Activated CD4-positive, CD25-positive, alpha-beta regulatory T cell (primary cell): ENCODE results near the gene AQP12A.
"Not testable (repeated sequence)": the region's sequence is repeated elsewhere in the genome, so short reads cannot be mapped to it uniquely, and the experiment has no call there.

ENCODE experiments used
- DNase-seq, 4 experiments: peaks; one replicate each; lab custom pipeline; 2025; lab: John Stamatoyannopoulos, UW

Gene AQP12A

DNA sequence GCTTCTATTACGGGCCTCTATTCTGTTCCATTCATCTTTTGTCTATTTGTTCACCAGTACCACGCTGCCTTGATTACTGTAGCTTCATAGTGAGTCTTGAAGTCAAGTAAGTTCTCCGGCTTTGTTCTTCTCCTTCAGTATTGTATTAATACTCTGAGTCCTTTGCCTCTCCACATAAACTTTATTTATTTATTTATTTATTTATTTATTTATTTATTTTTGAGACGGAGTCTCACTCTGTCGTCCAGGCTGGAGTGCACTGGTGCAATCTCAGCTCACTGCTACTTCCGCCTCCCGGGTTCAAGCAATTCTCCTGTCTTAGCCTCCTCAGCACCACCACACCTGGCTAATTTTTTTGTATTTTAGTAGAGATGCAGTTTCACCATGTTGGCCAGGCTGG lies 31.8 kb upstream of the AQP12A start:
- not testable (repeated sequence) for DNase-seq

DNA sequence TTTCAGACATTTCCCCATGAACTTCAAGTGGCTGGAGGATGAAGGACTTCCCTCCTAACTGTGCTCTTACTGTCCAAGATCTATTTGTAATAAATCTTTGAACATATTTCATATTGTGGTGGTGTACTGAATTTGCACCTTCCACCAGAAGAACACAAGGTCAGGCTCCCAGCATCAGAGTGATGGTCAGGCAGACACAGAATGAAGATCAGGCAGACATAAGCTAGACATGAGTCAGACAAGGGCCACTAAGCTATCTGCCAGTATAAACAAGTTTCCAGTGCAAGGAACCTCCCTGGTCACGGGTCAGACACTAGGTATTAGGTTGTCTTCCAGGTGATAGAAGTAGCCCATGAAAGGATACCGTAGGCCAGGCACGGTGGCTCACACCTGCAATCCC lies 29.0 kb upstream of the AQP12A start:
- DNase-seq: no peak

DNA sequence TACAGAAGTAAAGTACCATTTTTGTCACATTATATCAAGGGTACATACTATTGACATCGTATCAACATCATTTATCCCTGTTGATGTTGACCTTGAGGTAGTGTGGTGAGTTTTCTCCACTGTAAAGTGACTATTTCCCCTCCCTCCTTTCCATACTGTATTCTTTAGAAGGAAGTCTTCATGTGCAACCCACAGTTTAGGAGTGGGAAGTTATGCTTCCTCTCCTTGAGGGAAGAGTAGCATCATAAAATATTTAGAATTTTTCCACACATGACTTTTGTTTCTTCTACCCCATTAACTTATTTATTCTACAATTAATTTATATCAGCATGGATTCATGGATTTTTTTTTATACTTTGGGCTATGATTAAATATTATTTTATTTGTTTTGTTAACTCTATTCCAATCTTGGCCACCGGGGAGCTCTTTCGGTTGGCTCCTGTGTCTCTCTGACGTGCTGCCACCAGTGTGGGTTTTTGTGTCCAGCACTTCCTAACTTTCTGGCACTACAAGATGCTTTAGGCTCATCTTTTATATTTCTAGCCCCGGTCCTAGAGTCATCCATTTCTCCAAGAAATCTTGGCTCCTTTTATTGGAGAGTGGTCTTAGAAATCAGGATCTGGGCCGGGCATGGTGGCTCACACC lies 28.0 kb upstream of the AQP12A start:
- DNase-seq: no peak

DNA sequence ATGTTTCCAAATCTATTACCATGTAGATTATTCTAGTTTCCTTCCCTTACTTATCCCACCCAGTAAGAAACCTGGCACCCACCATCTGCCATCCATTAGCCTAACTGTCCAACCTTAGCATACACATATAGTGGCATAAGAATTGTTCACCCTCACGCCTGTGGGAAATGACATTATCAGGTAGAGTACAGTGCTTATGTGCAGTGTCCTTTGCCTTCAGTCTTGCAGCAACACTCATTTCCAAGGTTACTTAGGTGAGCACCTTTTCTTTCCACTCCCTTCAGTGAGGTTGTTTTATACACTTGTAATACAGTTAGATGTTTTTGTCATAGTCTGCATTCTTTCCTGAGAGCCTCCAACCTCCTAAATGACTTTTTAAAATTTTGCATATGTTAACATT lies 27.0 kb upstream of the AQP12A start:
- no peak for DNase-seq

DNA sequence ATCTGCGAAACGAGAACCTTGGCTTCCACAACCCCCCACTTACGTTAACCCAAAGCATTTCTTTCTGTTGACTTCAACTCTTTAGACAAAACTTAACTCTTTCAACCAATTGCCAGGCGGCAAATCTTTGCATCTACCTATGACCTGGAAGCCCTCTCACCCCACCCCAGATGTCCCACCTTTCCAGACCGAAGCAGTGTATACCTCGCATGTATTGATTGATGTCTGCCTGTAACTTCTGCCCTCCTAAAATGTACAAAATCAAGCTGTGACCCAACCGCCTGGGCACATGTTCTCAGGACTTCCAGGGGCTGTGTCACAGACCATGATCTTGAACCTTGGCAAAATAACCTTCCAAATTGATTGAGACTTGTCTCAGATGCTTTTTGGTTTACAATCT lies 21.3 kb upstream of the AQP12A start:
- DNase-seq: no peak

DNA sequence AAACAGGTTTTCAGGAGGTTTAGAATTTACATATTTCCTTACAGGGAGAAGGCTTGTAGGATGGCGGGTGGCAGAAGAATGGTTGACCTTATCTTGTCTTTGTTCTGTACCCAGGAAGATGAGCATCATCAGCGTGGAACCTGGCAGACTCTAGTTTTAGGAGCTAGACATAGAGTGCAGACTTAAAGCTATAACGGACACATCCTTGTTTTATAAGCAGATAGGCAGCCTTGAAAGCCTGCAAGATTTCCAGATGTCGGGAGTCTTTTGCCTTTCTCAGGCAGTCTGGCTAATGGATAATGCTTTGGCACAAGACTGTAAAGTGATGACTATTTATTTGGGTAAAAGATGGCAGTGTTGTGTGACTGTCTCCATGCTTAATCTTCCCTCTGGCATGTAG lies 20.7 kb upstream of the AQP12A start:
- no peak for DNase-seq

DNA sequence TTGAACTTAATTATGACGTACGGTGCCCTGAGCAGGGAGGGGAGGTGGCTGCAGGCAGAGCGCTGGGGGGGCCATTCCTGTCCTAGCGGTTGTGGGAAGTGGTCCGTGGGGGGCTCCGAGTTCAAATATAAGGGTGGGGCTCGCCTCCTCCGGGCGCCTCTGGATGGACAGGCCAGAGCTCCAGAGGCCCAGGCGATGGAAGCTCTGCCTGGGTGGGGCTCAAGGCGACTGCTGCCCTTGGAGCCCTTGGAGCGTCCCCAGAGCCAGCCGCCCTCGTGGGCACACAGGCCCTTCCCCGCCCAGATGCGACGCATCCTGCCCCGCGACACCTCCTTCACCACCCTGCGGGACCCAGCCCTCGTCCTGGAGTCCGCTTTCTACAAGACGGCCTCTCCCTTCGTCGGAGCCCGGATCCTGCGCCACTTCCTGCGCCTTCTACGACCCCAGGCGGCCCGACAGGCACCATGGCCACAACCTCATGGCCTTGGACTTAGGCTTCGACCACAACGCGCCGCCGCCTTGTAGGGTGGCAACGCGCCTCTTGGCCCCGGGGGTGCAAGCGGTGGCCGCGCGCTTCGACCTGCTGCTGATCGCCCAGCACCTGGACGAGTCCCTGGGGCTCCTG lies 19.5 kb upstream of the AQP12A start:
- DNase-seq: no peak

DNA sequence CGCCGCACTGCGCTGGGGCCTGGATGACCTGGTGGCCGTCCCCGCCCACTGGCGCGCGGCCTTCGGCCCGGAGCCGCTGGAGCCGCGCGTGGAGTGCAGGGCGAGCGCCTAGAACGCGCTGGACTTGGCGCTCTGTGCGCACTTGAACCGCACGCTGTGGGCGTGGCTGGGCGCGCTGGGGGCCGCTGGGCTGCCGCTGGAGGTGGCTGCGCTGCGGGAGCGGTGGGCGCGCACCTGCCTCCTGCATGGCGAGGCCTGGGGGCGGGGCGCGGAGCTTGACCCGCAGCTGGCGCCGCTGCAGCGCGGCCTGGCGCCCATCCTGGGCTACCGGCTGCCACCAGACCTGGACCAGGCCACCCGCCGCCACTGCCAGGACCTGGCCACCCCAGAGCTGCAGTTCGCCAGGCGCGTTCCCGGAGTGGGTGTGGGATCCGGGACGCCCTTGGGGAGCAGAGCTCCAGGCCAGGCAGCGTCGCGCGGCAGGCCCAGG lies 18.9 kb upstream of the AQP12A start:
- no peak for DNase-seq

DNA sequence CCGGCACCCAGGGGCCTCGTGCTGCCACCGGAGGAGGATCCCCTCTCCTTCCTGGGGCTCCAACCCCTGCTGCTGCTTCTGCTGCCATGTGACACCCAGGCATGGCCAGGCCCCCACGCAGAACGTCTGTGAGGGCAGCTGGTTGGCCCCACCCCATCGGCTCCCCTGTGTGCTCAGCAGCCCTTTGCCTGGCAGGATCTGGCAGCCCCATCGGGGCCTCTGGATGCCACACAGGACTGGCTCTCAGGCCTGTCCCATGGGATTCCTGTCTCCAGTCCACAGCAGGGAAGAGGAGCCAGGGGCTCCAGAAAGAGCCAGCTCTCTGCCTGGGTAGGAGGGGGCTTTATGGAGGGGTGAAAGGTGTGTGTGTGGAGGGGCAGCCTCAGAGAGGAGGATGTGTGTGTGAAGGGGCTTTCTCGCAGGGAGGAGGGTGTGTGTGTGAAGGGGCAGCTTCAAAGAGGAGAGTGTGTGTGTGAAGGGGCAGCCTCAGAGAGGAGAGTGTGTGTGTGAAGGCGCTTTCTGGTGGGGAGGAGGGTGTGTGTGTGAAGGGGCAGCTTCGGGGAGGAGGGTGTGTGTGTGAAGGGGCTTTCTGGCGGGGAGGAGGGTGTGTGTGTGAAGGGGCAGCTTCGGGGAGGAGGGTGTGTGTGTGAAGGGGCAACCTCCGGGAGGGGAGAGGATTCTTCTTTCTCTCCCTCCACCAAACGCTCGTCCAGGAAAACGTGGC lies 17.0 kb upstream of the AQP12A start:
- DNase-seq: not testable (repeated sequence)

DNA sequence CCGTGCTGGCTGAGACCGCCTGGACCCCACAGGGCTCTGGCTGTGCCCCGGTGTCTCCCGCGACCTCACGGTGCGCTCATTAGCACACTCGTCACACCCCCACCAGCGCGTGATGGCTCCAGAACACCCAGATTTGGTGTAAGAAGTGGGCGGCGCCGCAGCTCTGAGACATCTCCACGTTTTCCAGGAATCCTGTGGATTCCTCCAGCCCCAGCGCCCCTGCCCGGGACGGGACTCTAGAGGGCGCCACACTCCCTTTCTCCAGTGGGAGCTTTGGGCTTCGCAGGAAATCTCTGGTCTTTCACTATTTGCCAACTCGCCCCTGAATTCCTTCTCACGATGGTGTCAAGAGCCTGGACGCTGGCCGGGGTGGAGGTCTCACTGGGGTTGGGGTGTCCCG lies 16.3 kb upstream of the AQP12A start:
- DNase-seq: not testable (repeated sequence)

DNA sequence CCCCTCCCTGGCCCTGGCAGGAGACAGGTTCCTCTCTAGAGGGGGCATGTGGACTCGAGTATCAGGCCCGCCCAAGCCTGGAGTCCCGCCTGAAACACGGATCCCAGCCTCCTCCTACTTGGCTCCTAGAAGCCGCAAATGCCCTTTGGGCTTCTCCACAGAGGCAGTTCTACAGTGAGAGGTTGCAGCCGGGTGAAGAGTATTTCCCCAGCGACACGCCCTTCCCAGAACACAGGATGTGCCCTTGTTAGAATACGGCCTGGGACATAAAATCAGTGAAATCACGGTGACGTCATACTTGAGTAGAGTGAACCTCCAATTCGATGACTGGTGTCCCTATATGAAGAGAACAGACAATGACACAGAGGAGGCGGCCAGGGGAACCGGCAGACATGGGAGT lies 13.6 kb upstream of the AQP12A start:
- DNase-seq: not testable (repeated sequence)

DNA sequence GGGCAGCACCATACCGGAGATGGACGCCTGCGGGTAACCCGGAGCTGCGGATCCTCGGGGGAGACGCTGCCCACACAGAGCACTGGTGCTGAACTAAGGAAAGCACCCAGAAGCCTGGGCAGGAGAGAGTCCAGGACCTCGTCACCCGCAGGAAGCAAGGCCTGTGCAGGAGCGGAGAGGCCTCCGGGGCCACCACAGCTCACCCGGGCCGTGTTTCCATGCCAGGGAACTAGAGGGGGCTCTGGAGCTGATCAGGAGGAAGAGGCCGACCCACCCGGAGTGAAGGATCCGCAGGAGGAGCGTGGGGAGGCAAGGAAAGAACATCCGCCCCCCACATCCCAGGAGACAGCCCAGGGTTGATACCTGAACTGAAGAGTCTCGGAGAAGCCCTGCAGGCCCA lies 12.8 kb upstream of the AQP12A start:
- not testable (repeated sequence) for DNase-seq

DNA sequence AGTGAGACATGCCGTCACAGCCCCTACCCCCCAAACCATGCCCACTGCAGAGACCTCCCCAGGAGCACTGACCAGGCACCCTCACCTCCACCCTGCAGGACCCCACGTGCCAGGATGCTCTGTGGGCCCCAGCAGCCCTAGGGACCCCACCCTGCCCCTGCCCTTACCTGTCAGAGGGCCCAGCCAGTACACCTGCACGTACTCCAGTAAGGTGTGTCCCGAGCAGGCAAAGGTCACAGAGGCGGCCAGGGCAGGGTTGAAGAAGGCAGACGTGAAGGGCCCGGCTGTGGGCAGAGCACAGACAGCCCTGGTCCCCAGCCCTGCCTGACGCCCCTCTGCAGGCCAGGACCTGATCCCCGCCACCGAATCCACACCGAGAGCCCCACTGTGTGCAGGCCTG lies 11.5 kb upstream of the AQP12A start:
- DNase-seq: not testable (repeated sequence)

DNA sequence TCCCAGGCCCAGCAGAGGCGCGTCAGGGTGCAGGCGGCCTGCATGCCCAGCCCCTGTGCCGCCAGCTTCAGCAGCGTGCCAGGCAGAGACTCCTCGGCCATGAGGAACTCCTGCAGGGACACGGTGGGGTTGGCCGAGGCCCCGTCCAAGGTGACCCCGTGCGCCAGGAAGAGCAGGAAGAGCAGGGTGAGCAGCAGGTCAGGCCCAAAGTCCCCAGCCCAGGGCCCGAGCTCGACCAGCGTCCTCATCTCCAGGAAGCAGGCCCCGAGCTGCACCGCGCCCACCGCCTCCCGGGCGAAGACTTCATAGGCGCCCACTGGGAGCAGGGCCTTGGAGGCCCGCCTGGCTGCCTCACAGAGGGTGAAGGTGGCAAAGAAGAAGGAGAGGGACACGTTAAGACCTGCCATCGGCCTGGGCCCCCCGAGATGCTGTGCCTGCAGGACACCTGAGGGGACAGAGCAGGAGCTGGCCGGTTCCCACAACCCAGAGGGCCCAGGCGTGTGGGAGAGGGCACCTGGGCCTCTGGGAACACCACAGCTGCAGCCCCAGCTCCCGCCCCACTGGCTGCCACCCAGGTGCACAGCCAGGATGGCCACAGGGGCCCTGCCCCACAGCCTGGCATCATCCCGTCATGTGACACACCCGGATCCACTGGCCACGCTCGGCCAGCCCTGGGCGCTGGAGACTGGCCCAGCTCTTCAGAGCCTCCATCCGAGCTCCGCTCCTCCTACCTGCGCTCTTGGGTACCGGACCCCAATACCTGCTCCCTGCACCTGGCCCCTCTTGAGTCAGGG lies 9.0 kb upstream of the AQP12A start, which contains the start of gene AQP12B:
Gene AQP12B, minus strand, starts transcription at position 455 of the 794 bp plus-strand sequence. Its CDS starts 48 bp downstream, at position 407.
- DNase-seq: not testable (repeated sequence)

DNA sequence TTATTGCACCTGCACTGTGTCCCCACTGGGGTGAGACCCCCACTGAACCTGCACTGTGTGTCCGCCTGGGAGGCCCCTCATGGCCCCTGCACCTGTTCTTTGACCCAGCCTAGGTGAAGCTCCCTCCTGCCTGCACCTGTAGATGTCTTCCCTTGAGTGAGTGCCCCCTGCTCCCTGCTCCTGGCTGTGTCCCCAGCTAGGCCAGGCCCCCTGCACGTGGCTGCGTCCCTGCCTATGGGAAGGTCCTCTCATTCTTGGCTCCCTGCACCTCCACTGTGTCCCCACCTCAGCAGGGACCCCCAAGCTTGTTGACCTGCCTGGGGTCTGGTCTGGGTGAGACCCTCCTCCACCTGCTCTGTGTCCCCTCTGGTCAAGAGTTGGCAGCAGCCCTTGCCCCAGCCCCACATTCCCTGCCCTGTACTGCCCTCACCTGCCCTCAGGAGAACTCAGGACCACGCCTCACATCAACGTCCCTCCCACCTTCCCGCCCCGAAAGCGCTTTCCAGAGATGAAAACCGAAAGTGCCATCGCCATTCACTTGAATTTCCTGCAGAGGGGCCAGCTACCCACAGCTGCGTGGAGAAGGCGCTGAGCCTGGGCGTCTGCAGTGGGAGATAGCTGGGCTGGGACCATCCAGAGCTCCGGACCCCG lies 8.2 kb upstream of the AQP12A start:
- not testable (repeated sequence) for DNase-seq

DNA sequence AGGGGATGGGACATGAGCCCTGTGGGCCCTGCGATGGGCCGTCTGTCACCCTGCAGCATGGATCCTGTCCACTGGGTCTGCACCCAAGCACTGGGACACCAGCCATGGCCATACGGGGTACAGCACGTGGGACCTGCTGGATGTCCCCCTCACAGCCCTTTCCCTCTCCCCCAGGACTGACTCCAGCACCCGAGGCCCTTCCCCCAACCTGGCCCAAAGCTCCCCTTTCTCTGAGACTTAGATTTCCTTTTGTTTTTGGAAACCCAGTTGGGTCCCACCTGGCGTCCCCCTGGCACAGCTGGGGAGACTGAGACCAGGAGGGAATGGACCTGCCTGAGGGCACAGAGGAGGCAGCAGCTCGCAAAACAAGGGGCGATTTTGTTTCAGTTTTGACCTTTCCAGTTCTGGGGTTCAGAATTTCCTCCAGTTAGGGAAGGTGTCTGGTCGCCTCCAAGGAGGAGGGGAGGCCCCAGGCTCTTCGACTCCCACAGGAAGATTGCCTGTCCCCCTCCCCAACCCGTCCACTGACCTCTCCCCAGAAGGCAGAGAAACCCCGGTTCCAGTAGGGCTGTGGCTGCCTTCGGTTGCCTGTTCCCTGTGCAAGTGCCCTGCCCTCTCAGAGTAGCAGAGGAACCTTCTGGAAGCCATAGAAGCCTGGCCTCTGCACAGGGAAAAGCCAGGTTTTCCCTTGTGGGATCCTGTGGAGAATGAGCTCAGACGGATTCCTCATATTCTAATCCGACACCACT lies 7.5 kb upstream of the AQP12A start:
- not testable (repeated sequence) for DNase-seq

DNA sequence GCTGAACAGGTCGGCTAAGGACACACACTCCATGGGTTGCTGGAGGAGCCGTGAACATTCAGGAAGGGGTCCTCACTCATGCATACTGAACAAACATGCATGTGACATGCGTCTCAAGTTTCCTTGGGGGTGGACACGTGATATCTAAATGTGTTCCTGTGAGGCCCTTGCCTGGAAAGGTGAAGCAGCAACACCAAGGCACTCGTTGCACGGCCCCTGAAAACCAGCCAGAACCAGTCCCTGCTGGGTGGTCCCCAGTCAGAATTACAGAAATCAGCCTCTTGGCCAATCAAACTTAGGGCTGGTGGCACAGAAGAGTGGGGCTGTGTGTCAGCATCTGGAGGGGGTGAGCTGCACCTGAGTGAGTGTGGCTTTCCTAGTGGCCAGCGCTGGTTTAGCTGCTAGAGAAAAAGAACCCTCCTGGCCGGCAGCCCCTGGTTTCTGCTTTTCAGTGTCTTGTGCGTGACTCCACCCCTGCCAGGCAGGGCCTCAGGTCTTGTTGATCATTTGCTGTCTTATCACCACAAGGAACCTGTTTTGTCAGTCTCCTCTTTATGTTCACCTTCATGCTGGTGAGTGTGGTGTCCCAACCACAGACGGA lies 5.8 kb upstream of the AQP12A start:
- DNase-seq: no peak

DNA sequence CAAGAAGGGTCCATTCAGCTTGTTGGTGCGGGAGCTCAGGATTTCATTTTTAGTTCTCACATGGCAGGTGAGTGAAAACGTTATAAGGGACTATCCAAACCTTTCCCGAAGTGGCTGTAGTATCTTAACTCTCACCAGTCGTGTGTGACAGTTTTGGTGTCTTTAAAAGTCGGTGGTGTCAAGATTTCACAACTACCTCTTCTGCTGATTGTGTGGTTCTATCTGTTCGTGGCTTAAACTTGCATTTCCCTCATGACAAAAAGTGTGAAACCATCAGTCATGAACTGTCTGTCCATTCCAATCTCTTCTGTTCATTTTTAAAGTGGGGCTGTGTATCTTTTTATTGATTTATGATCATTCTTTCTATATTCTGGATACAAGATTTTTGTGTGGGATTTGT lies 5.2 kb upstream of the AQP12A start:
- no peak for DNase-seq

DNA sequence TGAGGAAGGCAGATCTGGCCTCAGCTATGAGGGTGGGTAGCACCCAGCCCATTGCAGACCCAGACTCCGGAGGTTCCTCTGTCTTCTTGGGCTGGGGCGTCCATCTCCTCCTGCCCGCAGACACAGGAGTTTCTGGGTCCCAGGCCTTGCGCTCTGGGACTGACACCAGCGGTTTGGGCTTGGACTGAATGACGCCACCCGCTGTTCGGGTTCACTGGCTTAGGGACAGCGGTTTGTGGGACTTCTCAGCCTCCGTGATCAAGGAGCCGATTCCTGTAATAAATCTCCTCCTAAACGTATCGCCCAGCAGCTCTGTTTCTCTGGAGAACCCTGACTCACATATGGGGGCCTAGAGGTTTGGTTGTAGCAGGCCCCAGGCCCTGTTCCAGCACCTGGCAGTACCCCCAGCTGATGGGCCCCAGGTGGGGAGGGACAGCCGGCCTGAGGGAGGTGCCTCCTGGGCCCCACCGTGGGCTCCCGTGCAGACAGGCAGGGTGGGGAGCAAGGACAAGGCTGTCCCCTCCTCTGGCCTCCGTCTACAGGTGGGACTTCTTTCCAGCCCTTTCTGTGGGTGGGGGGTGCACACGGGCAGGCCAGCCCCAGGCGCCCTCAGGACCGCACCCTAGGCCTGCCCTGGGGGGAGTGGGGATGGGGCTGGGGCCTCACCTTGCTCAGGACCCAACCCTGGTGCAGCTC lies 4.5 kb upstream of the AQP12A start:
- no peak for DNase-seq
